Subcutaneous adipose tissue (tissue), 4 donors: ENCODE results near the gene CCR3. TPM values are rescaled to one million over a fixed set of nuclear protein-coding genes. Genes with fewer than 3 reads are reported as not detected.

ENCODE experiments used
- total RNA-seq, 4 donors: library from RNA; depleted of rRNA; stranded (reverse); fragments of >200 nt; gene quantifications; one replicate each; pipeline ENCODE4 v1.1.0, GENCODE V29; 2016
- TF ChIP-seq, protein P1 (sequence below): fragments of 450-650 bp; IDR thresholded peaks from one replicate; pipeline ENCODE4 v1.5.1; 2016; ENCODE audit warnings: low read depth, mild to moderate bottlenecking, control low read depth, antibody characterized with exemption, moderate library complexity

The CCR3 gene
- total RNA-seq, result not detected

DNA sequence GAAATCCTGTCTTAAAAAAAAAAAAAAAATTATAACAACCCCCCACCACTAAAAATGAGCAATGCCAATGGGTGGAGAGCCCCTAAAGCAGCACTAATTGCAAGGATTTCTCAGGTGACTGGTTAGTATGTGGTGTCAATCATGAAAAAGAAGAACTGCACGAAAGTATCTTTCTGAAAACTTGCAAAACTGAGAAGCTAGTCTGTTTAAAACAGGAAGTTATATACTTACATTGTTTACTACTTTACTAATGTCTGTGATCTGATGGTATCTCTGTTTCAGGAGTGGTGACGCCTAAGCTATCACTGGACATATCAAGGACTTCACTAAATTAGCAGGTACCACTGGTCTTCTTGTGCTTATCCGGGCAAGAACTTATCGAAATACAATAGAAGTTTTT, at the start of gene CCR3:
Gene CCR3 (plus strand): TSS at position 341 of the 400 bp plus-strand sequence. CDS start 22,699 bp downstream, outside the sequence.
- TF ChIP-seq, protein P1, sequence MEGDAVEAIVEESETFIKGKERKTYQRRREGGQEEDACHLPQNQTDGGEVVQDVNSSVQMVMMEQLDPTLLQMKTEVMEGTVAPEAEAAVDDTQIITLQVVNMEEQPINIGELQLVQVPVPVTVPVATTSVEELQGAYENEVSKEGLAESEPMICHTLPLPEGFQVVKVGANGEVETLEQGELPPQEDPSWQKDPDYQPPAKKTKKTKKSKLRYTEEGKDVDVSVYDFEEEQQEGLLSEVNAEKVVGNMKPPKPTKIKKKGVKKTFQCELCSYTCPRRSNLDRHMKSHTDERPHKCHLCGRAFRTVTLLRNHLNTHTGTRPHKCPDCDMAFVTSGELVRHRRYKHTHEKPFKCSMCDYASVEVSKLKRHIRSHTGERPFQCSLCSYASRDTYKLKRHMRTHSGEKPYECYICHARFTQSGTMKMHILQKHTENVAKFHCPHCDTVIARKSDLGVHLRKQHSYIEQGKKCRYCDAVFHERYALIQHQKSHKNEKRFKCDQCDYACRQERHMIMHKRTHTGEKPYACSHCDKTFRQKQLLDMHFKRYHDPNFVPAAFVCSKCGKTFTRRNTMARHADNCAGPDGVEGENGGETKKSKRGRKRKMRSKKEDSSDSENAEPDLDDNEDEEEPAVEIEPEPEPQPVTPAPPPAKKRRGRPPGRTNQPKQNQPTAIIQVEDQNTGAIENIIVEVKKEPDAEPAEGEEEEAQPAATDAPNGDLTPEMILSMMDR, result no peak

DNA sequence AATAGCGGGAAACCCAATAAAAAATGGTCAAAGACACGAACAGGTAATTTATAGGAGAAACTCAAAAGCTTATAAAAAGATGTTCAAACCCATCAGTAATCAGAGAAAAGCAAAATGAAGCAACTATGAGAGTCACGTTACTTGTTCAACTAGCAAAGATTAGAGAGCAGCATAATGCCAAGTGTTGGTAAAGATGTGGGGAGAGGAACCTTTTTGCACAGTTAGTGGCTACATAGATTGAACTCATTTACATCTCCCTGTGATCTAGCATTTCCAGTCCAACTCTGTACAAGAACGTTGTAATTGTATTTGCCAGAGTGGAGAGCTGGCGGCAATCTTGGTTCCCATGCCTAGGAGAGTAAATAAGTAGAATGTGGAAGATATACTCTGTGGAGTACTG, 49.3 kb upstream of the CCR3 start:
- TF ChIP-seq, protein P1, result no peak

DNA sequence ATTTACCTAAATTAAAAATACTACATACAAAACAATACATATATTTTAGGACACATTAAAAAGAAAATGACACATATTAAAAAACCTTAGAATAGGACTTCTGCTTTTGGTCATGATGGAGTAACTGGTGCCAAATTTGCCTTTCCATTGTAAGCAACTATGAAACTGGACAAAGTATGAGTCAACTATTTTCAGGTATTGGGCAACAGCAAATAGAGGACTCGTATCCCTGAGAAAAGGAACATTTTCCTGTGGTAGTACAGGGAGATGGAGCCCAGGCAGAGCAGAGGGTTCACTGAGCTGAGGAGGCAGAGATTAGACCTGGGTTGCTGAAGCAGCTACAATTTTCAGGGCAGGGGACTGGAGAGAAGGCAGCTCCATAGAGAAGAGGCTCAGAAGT, 48.8 kb upstream of the CCR3 start:
- TF ChIP-seq, protein P1, result no peak

DNA sequence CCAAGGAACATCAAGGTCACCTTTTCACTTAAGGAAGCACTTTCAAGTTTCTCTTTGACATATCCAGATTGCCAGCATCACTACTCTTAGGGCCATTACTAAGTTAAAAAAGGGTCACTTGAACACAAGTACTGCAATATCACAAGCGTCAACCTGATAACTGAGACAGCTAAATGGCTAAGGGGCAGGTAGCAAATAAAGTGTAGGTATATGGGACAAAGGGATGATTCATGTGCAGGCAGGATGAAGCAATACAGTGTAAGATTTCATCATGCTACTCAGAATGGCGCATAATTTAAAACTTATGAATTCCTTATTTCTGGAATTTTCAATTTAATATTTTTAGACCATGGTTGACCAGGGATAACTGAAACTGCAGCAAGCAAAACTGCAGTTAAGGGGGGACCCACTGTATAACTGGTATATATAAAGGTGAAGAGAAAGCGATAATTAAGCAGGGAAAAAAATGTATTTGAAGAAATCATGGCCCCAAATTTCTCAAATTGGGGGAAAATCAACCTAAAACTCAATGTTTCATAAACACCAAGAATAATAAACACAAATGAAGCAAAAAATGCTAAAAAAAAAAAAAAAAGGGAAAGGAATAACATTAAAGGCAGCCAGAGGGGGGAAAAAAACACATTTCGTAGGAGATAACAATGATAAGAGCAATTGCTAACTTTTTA, 47.2 kb upstream of the CCR3 start:
- TF ChIP-seq, protein P1, result no peak

DNA sequence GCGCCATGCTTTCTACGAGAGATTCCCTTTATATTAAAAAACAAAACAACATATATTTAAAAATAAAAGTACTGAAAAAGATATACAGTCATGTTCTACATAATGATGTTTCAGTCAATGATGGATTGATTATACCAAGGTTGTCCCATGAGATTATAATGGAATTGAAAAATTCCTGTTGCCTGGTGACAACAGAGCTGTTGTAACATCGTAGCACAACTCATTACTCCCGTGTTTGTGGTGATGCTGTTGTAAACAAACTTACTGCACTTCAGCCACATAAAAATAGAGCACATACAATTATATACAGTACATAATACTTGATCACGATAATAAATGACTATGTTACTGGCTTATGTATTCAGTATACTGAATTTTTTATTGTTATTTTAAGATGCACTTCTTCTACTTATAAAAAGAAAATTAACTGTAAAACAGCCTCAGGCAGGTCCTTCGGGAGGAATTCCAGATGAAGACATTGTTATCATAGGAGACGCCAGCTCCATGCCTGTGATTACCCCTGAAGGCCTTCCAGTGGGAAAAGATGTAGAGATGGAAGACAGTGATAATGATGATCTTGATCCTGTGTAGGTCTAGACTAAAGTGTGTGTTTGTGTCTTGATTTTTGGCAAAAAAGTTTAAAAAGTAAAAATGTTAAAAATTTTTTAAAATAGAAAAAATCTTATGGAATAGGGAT, 45.9 kb upstream of the CCR3 start:
- TF ChIP-seq, protein P1, result no peak

DNA sequence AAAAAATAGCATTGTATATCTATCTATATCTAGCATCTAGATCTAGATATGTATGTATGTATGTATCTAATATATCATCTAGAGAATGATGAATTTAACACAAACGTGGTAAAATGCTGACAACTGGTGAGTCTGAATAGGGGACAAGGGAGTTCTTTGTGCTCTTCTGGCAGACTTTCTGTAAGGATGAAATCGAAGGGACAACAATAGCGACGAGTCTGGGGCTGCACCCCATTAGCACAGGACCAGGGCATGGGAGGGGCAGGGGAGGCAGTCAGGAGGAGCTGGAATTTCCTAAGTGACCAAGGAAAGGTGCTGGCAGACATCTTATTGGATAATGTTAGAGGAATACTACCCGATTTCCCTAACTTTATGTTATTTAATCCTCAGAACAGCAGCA, 42.0 kb upstream of the CCR3 start:
- TF ChIP-seq, protein P1, result no peak

DNA sequence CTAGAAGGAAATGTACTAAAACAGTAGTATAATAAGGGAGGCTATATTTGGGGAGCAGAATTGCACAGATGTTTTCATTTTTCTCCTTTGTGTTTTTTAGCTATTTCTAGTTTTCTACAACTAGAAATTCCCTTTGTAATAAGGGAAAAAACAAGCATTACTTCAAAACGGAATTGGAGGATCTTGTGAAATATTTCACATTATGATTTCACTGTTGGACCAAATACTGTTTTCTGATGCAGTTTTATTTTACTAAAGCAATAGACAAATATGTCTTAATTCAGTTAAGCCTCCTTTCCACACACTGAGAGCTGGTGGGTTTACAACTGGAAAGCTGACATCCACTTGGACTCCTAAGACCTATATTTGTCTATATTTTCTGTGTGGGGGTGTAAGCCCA, 41.5 kb upstream of the CCR3 start:
- TF ChIP-seq, protein P1, result no peak
